Endodermal cell (in vitro differentiated cells): ENCODE data around the gene ST7. TPM values are rescaled to one million over a fixed set of nuclear protein-coding genes. Genes with fewer than 3 reads are reported as not detected.

ENCODE experiments used
- DNase-seq: peaks from one replicate; pipeline ENCODE4 v3.0.0-alpha.2; 2017
- H3K27ac ChIP-seq: 2 replicates; pipeline ENCODE4 v1.5.1; 2013; ENCODE audit warnings: mild to moderate bottlenecking, low read depth, low read length, moderate library complexity
- H3K27me3 ChIP-seq: 2 replicates; pipeline ENCODE4 v1.6.1; 2013; ENCODE audit warnings: mild to moderate bottlenecking, low read length, moderate library complexity; ENCODE audit not compliant: insufficient read depth, control insufficient read depth, poor library complexity, severe bottlenecking
- H3K36me3 ChIP-seq: 2 replicates; pipeline ENCODE4 v1.7.0; 2013; ENCODE audit warnings: mild to moderate bottlenecking, low read length, moderate library complexity; ENCODE audit not compliant: control insufficient read depth, insufficient read depth
- H3K4me1 ChIP-seq: one replicate; pipeline ENCODE4 v1.7.0; 2013; ENCODE audit warnings: low read length; ENCODE audit not compliant: control insufficient read depth, insufficient read depth
- H3K4me3 ChIP-seq: 2 replicates; pipeline ENCODE4 v1.5.1; 2013; ENCODE audit warnings: mild to moderate bottlenecking, low read length, moderate library complexity
- H3K9ac ChIP-seq: 2 replicates; pipeline ENCODE4 v1.6.1; 2013; ENCODE audit warnings: mild to moderate bottlenecking, low read length, moderate library complexity; ENCODE audit not compliant: poor library complexity, severe bottlenecking; ENCODE audit errors: extremely low read depth
- H3K9me3 ChIP-seq: 2 replicates; pipeline ENCODE4 v1.6.1; 2013; ENCODE audit warnings: mild to moderate bottlenecking, low read length, moderate library complexity; ENCODE audit not compliant: control insufficient read depth
- H3K27ac Mint-ChIP-seq: 2 replicates; pipeline ENCODE4 v1.8.0; 2020; ENCODE audit warnings: mixed read lengths
- H3K27me3 Mint-ChIP-seq: 2 replicates; pipeline ENCODE4 v1.8.0; 2021; ENCODE audit warnings: mild to moderate bottlenecking, mixed read lengths; ENCODE audit not compliant: insufficient read depth
- H3K36me3 Mint-ChIP-seq: 2 replicates; pipeline ENCODE4 v1.8.0; 2020; ENCODE audit warnings: low read depth, mixed read lengths
- H3K4me1 Mint-ChIP-seq: 2 replicates; pipeline ENCODE4 v1.8.0; 2020; ENCODE audit warnings: mixed read lengths
- H3K4me3 Mint-ChIP-seq: 2 replicates; pipeline ENCODE4 v1.8.0; 2020; ENCODE audit warnings: mild to moderate bottlenecking, moderate library complexity, mixed read lengths
- H3K9me3 Mint-ChIP-seq: 2 replicates; pipeline ENCODE4 v1.8.0; 2020; ENCODE audit warnings: mild to moderate bottlenecking, mixed read lengths
- WGBS, 2 experiments: methylation state at CpG; one replicate each; pipeline versions ENCODE4 v1.1.5 to v1.1.7; 2013; ENCODE audit warnings: missing lambda C conversion rate in 2 of 2, mixed read lengths in 1 of 2; ENCODE audit not compliant: insufficient coverage in 1 of 2, insufficient read length in 1 of 2; 5-methylcytosine and 5-hydroxymethylcytosine counted together
- total RNA-seq, 2 donors: library from RNA; stranded (reverse); fragmentation: NEBNext Ultra II Directional in 1 of 2; extraction: Animal tissue kit (Norgen Biotek cat#: 25700) in 1 of 2; gene quantifications; 2 replicates in 1 of 2; 3 replicates in 1 of 2; pipeline ENCODE4 v1.2.1, GENCODE V29; 2021
- TF ChIP-seq, protein P1 (sequence below): fragments of 200-600 bp; sonication (generic); conservative IDR thresholded peaks from 2 replicates; pipeline ENCODE4 v1.5.0; 2021; ENCODE audit warnings: antibody characterized with exemption, mild to moderate bottlenecking

ST7 gene
- total RNA-seq, 2 donors from 2014 or later, result 6.4 to 8.9 TPM

GRCh38 chr7:117185124-117185523 lies 231.8 kb downstream of the ST7 start:
- Histone ChIP-seq H3K27ac (no peak overlapping the region), H3K27me3 (no peaks in the 10 kb centered on the region), H3K4me3 (no peak overlapping the region), H3K9ac (no peak overlapping the region), H3K36me3 (no peaks in the 10 kb centered on the region), H3K9me3 (no peaks in the 10 kb centered on the region), H3K4me1 (no peaks in the 10 kb centered on the region)
- 93 to 98% methylated on average over 2 of the region's 3 CpGs for WGBS, 2 experiments
- H3K36me3 Mint-ChIP-seq, result no peaks in the 10 kb centered on the region
- no peak for DNase-seq
- no peak overlapping the region for H3K4me3 Mint-ChIP-seq
- H3K4me1 Mint-ChIP-seq, result peaks cover 5% of the 10 kb centered on the region
- H3K27ac Mint-ChIP-seq, result no peak overlapping the region
- no peaks in the 10 kb centered on the region for H3K9me3 Mint-ChIP-seq
- TF ChIP-seq, protein P1, sequence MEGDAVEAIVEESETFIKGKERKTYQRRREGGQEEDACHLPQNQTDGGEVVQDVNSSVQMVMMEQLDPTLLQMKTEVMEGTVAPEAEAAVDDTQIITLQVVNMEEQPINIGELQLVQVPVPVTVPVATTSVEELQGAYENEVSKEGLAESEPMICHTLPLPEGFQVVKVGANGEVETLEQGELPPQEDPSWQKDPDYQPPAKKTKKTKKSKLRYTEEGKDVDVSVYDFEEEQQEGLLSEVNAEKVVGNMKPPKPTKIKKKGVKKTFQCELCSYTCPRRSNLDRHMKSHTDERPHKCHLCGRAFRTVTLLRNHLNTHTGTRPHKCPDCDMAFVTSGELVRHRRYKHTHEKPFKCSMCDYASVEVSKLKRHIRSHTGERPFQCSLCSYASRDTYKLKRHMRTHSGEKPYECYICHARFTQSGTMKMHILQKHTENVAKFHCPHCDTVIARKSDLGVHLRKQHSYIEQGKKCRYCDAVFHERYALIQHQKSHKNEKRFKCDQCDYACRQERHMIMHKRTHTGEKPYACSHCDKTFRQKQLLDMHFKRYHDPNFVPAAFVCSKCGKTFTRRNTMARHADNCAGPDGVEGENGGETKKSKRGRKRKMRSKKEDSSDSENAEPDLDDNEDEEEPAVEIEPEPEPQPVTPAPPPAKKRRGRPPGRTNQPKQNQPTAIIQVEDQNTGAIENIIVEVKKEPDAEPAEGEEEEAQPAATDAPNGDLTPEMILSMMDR, result no peak
- no peaks in the 10 kb centered on the region for H3K27me3 Mint-ChIP-seq

DNA sequence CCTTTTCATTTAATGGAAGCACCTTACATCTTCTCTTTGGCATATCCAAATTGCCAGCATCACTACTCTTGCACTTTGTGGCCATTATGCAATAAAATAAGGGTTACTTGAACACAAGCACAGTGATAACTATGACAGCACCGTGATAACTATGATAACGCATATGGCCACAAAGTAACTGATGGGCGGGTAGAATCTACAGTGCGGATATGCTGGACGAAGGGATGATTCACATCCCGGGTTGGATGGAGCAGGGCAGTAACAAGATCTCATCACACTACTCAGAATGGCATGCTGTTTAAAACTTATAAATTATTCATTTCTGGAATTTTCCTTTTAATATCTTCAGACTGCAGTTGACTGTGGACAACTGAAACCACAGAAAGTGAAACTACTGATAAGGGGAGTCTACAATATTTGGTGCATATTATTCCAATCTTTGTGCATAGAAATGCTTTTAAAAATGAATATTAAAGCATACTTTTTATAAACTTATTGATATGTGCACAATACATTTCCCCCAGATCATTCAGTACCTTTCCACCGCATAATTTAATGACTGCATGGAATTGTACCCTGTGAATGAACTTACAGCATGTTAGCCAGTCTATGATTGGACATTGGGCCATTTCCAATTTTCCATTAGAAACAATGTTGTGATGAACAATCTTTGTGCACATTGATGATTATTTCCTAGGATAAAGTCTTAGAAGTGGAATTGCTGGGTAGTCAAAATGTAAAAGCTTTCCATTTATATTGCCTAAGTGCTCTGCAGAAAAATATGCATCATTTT lies 233.1 kb downstream of the ST7 start:
- no peak for DNase-seq
- WGBS, 2 experiments, result 90 to 92% methylated on average over 7 of the region's 7 CpGs
- H3K27ac Mint-ChIP-seq, result no peak overlapping the region
- no peaks in the 10 kb centered on the region for H3K9me3 Mint-ChIP-seq
- TF ChIP-seq, protein P1, result no peak
- Histone ChIP-seq H3K27me3 (no peaks in the 10 kb centered on the region), H3K4me1 (no peaks in the 10 kb centered on the region), H3K27ac (no peak overlapping the region), H3K9ac (no peak overlapping the region), H3K4me3 (no peak overlapping the region), H3K9me3 (no peaks in the 10 kb centered on the region), H3K36me3 (no peaks in the 10 kb centered on the region)
- H3K4me3 Mint-ChIP-seq, result no peak overlapping the region
- H3K4me1 Mint-ChIP-seq, result peaks cover 5% of the 10 kb centered on the region
- H3K27me3 Mint-ChIP-seq, result no peaks in the 10 kb centered on the region
- H3K36me3 Mint-ChIP-seq, result no peaks in the 10 kb centered on the region

DNA sequence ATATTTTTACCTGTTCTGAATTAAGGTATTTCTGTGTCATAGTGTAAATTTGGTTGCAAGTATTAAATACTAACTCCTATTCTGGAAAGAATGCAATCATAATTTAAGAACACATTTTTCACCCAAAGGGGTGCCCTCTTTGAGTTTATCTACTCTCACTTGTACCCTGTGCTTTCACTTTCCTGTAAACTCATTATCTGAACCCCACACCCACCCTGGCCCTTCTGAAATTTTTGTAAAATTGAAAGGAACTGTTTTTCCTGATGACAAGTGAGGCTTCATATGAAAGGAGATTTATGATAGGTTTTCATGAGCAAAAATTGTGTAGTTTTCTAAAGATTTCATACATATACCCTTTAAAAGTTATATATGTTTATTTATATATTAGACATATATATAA lies 235.1 kb downstream of the ST7 start:
- no peak for DNase-seq
- H3K36me3 ChIP-seq, result no peaks in the 10 kb centered on the region
- no peaks in the 10 kb centered on the region for H3K9me3 ChIP-seq
- TF ChIP-seq, protein P1, result no peak
- no peak overlapping the region for H3K4me3 ChIP-seq
- H3K27ac ChIP-seq, result no peak overlapping the region
- Mint-ChIP-seq H3K36me3 (no peaks in the 10 kb centered on the region), H3K4me3 (no peak overlapping the region), H3K9me3 (no peaks in the 10 kb centered on the region), H3K4me1 (no peaks in the 10 kb centered on the region), H3K27ac (no peak overlapping the region), H3K27me3 (no peaks in the 10 kb centered on the region)
- H3K4me1 ChIP-seq, result no peaks in the 10 kb centered on the region
- no peaks in the 10 kb centered on the region for H3K27me3 ChIP-seq
- H3K9ac ChIP-seq, result no peak overlapping the region
